ENCODE measurements around the gene TMEM163.

The TMEM163 gene

DNA sequence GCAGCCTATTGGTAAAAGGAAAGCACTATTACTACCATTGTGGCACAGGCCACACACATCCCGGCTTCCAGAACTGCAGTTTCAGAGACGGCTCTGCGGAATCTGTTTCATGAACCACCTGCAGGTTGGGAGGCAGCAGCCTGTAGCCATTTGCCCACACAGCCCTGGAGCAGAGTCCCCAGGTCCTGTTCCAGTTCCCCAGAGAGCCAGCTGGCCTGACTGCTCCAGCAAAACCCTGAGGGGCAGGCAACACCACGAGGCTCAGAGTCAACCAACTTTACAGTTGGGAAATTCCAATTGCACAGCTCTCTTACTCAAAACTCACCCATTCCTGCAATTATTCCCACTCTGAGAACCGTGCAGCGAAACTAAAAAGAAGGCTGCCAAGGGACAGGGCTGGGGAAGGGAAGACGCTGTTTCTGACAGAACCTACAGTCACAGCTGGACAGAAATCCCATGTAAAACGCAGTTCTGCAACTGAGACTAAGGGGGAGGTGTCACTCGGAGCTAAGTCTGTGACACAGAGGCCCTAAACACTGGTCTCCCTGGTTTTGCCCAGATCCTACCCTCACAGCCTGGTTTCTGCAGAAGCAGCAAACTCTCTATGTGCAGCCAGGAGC lies 219.4 kb downstream of the TMEM163 start:
- TF ChIP-seq FOXK2 (IDR thresholded peaks at IDR 0.05), result no peak
- POLR2A ChIA-PET, result no interaction called here
- CTCF ChIA-PET, result interaction anchor here (0.6 kb wide), 1 partner anchor 1913 kb away, joined by 6 read pairs; no protein-coding TSS in a partner anchor
- DNase-seq (ENCODE audit: extremely low spot score), result no peak

GRCh38 chr2:134498654-134499053 lies 220.1 kb downstream of the TMEM163 start:
- CTCF ChIA-PET, result interaction anchor here (0.6 kb wide), 1 partner anchor 1913 kb away, joined by 6 read pairs; no protein-coding TSS in a partner anchor
- POLR2A ChIA-PET, result no interaction called here

DNA sequence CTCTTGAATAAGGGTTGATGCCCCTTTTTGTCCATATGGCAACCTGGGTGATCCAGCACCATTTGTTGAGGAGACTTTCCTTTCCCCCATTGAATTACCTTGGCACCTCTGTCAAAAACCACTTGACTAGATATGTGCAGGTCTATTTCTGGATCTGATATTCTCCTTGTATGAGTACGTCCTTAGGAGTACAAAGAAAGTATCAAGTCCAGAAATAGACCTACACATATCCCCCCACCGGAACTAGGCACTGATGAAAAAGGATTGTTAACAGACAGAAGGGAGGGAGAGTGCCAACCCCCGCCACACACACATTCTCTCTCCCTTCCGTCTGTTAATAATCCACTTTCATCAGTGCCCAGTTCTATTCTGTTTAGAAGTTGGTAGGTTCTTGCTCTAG lies 225.0 kb downstream of the TMEM163 start:
- ChIA-PET CTCF (no interaction called here), POLR2A (no interaction called here)

More at GRCh38 chr2:134498654-134499053, 220.1 kb downstream of the TMEM163 start:
- TF ChIP-seq LEF1 (IDR thresholded peaks at IDR 0.05; ENCODE audit: borderline replicate concordance) (no peak), SUZ12 (IDR thresholded peaks at IDR 0.05) (no peak), ARNT (IDR thresholded peaks at IDR 0.05) (no peak), TARDBP (IDR thresholded peaks at IDR 0.05) (no peak), ELF4 (IDR thresholded peaks at IDR 0.05) (no peak)
- DNase-seq (ENCODE audit: extremely low spot score), result no peak

GRCh38 chr2:134491771-134492441 lies 226.9 kb downstream of the TMEM163 start:
- ChIA-PET POLR2A (no interaction called here), CTCF (interaction anchor here (0.6 kb wide), 1 partner anchor 214 kb away, joined by 4 read pairs; no protein-coding TSS in a partner anchor)
- TF ChIP-seq CTBP1 (IDR thresholded peaks at IDR 0.05; ENCODE audit: borderline replicate concordance) (no peak), BHLHE40 (IDR thresholded peaks at IDR 0.05; ENCODE audit: borderline replicate concordance) (no peak), FOXK2 (IDR thresholded peaks at IDR 0.05) (no peak), ELF4 (IDR thresholded peaks at IDR 0.05) (no peak), LEF1 (IDR thresholded peaks at IDR 0.05; ENCODE audit: borderline replicate concordance) (no peak), SP1 (IDR thresholded peaks at IDR 0.05) (no peak)
- no peak for DNase-seq (ENCODE audit: extremely low spot score)

More for the DNA sequence above, 225.0 kb downstream of the TMEM163 start:
- no peak for DNase-seq (ENCODE audit: extremely low spot score)
- TF ChIP-seq FOXK2 (IDR thresholded peaks at IDR 0.05) (no peak), SP1 (IDR thresholded peaks at IDR 0.05) (no peak), ZNF384 (IDR thresholded peaks at IDR 0.05) (no peak), FOXA1 (IDR thresholded peaks at IDR 0.05) (no peak), FOXM1 (IDR thresholded peaks at IDR 0.05; ENCODE audit: borderline replicate concordance) (no peak), HDGF (IDR thresholded peaks at IDR 0.05; ENCODE audit: borderline replicate concordance) (no peak)

DNA sequence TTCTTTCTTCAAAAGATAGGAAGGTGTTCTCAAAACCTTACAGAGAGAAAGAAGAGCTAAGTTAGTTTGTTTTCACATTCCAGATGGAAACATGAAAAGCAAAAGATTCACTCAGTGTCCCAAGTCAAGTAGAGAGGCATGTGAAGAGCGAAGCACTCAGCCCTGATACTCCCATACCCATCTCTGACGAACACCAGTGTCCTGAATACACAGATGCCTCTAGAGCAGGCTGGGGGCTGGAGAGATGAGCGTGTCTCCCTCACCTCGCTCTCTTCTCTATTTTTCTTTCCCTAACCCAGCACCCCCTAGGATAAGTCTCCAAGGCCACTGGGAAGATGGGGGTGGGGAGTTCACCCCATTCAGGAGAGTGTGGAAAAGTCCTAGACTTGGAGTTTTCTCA lies 227.8 kb downstream of the TMEM163 start:
- CTCF ChIA-PET, result interaction anchor here (1.1 kb wide), 1 partner anchor 10 kb away, joined by 3 read pairs; no protein-coding TSS in a partner anchor
- no peak for DNase-seq (ENCODE audit: extremely low spot score)
- POLR2A ChIA-PET, result no interaction called here
- TF ChIP-seq LEF1 (IDR thresholded peaks at IDR 0.05; ENCODE audit: borderline replicate concordance), result no peak
- no peak for TF ChIP-seq ZNF384 (IDR thresholded peaks at IDR 0.05)
- TF ChIP-seq, protein P1, sequence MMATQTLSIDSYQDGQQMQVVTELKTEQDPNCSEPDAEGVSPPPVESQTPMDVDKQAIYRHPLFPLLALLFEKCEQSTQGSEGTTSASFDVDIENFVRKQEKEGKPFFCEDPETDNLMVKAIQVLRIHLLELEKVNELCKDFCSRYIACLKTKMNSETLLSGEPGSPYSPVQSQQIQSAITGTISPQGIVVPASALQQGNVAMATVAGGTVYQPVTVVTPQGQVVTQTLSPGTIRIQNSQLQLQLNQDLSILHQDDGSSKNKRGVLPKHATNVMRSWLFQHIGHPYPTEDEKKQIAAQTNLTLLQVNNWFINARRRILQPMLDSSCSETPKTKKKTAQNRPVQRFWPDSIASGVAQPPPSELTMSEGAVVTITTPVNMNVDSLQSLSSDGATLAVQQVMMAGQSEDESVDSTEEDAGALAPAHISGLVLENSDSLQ (IDR thresholded peaks at IDR 0.05), result no peak
- TF ChIP-seq HDGF (IDR thresholded peaks at IDR 0.05; ENCODE audit: borderline replicate concordance), result no peak
- TF ChIP-seq SUZ12 (IDR thresholded peaks at IDR 0.05), result no peak
- TF ChIP-seq FOXK2 (IDR thresholded peaks at IDR 0.05), result no peak
- no peak for TF ChIP-seq NFRKB (IDR thresholded peaks at IDR 0.05)
- TF ChIP-seq FOXA1 (IDR thresholded peaks at IDR 0.05), result no peak
- no peak for TF ChIP-seq SP1 (IDR thresholded peaks at IDR 0.05)
- TF ChIP-seq BHLHE40 (IDR thresholded peaks at IDR 0.05; ENCODE audit: borderline replicate concordance), result no peak
- TF ChIP-seq ELF4 (IDR thresholded peaks at IDR 0.05), result no peak
- no peak for TF ChIP-seq CTBP1 (IDR thresholded peaks at IDR 0.05; ENCODE audit: borderline replicate concordance)
- no peak for TF ChIP-seq TARDBP (IDR thresholded peaks at IDR 0.05)
- no peak for TF ChIP-seq L3MBTL2 (conservative IDR thresholded peaks at IDR 0.05)
- TF ChIP-seq ARNT (IDR thresholded peaks at IDR 0.05), result no peak
- no peak for TF ChIP-seq FOXM1 (IDR thresholded peaks at IDR 0.05; ENCODE audit: borderline replicate concordance)

GRCh38 chr2:134490559-134490958 lies 228.2 kb downstream of the TMEM163 start:
- ChIA-PET CTCF (interaction anchor here (1.1 kb wide), 1 partner anchor 9 kb away, joined by 3 read pairs; no protein-coding TSS in a partner anchor), POLR2A (no interaction called here)
- TF ChIP-seq SP1 (IDR thresholded peaks at IDR 0.05), result no peak
- TF ChIP-seq L3MBTL2 (conservative IDR thresholded peaks at IDR 0.05), result no peak
- TF ChIP-seq CTBP1 (IDR thresholded peaks at IDR 0.05; ENCODE audit: borderline replicate concordance), result no peak
- TF ChIP-seq FOXA1 (IDR thresholded peaks at IDR 0.05), result no peak
- no peak for TF ChIP-seq LEF1 (IDR thresholded peaks at IDR 0.05; ENCODE audit: borderline replicate concordance)
- TF ChIP-seq ZNF384 (IDR thresholded peaks at IDR 0.05), result no peak
- TF ChIP-seq HDGF (IDR thresholded peaks at IDR 0.05; ENCODE audit: borderline replicate concordance), result no peak
- no peak for TF ChIP-seq BHLHE40 (IDR thresholded peaks at IDR 0.05; ENCODE audit: borderline replicate concordance)
- TF ChIP-seq FOXK2 (IDR thresholded peaks at IDR 0.05), result no peak
- no peak for TF ChIP-seq ARNT (IDR thresholded peaks at IDR 0.05)
- no peak for TF ChIP-seq NFRKB (IDR thresholded peaks at IDR 0.05)
- TF ChIP-seq, protein P1 (IDR thresholded peaks at IDR 0.05), result no peak
- TF ChIP-seq FOXM1 (IDR thresholded peaks at IDR 0.05; ENCODE audit: borderline replicate concordance), result no peak
- TF ChIP-seq TARDBP (IDR thresholded peaks at IDR 0.05), result no peak
- TF ChIP-seq SUZ12 (IDR thresholded peaks at IDR 0.05), result no peak
- no peak for TF ChIP-seq ELF4 (IDR thresholded peaks at IDR 0.05)
- no peak for DNase-seq (ENCODE audit: extremely low spot score)

Data from HEK293T (cell line).